Chondrocyte (in vitro differentiated cells): ENCODE measurements around the gene FAM227B. TPM values are rescaled to one million over a fixed set of nuclear protein-coding genes. Genes with fewer than 3 reads are reported as not detected.
"Not testable (repeated sequence)": the region's sequence is repeated elsewhere in the genome, so short reads cannot be mapped to it uniquely, and the experiment has no call there.

Source experiments
- DNase-seq: peaks from one replicate; pipeline ENCODE4 v3.0.0; 2021; ENCODE audit warnings: mixed read lengths, low spot score
- H3K27ac Mint-ChIP-seq: one replicate; pipeline ENCODE4 v1.8.0; 2021; ENCODE audit warnings: mild to moderate bottlenecking, moderate library complexity, mixed read lengths; ENCODE audit not compliant: unreplicated experiment
- H3K27me3 Mint-ChIP-seq: 2 replicates; pipeline ENCODE4 v1.8.0; 2021; ENCODE audit warnings: low read depth, mixed read lengths
- H3K36me3 Mint-ChIP-seq: 2 replicates; pipeline ENCODE4 v1.8.0; 2021; ENCODE audit warnings: low read depth, mixed read lengths
- H3K4me1 Mint-ChIP-seq: 2 replicates; pipeline ENCODE4 v1.8.0; 2021; ENCODE audit warnings: low read depth, mild to moderate bottlenecking, mixed read lengths
- H3K4me3 Mint-ChIP-seq: one replicate; pipeline ENCODE4 v1.8.0; 2021; ENCODE audit warnings: mild to moderate bottlenecking, moderate library complexity, mixed read lengths; ENCODE audit not compliant: unreplicated experiment
- H3K9me3 Mint-ChIP-seq: 2 replicates; pipeline ENCODE4 v1.8.0; 2021; ENCODE audit warnings: low read depth, mixed read lengths
- total RNA-seq: library from RNA; stranded (reverse); gene quantifications from 3 replicates; pipeline ENCODE4 v1.2.1, GENCODE V29; 2021
- TF ChIP-seq, protein P1 (sequence below): fragments of 200-600 bp; sonication (generic); IDR thresholded peaks from 2 replicates; pipeline ENCODE4 v1.5.0; 2021; ENCODE audit warnings: antibody characterized with exemption, mild to moderate bottlenecking, moderate library complexity

Gene FAM227B
- total RNA-seq, 1 donor from 2014 or later: 2.2 TPM

DNA sequence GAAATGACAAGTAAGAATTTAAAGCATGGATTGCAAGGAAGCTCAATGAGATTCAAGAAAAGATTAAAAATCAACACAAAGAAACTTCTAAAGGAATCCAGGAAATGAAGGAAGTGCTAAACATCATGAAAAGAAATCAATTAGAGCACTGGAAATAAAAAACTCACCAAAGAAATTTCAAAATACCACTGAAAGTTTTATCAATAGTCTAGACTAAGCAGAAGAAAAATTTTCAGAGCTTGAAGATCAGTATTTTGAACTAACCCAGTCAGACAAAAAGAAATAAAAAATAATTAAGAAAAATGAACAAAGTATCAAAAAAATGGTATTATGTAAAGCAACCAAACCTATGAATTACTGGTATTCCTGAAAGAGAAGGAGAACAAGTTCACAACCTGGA is 60.6 kb downstream of the FAM227B start:
- Mint-ChIP-seq H3K4me1 (no peaks in the 10 kb centered on the region), H3K9me3 (peaks cover 56% of the 10 kb centered on the region), H3K27ac (no peak overlapping the region), H3K27me3 (no peaks in the 10 kb centered on the region), H3K36me3 (peaks cover 9% of the 10 kb centered on the region), H3K4me3 (no peak overlapping the region)
- TF ChIP-seq, protein P1, sequence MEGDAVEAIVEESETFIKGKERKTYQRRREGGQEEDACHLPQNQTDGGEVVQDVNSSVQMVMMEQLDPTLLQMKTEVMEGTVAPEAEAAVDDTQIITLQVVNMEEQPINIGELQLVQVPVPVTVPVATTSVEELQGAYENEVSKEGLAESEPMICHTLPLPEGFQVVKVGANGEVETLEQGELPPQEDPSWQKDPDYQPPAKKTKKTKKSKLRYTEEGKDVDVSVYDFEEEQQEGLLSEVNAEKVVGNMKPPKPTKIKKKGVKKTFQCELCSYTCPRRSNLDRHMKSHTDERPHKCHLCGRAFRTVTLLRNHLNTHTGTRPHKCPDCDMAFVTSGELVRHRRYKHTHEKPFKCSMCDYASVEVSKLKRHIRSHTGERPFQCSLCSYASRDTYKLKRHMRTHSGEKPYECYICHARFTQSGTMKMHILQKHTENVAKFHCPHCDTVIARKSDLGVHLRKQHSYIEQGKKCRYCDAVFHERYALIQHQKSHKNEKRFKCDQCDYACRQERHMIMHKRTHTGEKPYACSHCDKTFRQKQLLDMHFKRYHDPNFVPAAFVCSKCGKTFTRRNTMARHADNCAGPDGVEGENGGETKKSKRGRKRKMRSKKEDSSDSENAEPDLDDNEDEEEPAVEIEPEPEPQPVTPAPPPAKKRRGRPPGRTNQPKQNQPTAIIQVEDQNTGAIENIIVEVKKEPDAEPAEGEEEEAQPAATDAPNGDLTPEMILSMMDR: no peak
- no peak for DNase-seq

DNA sequence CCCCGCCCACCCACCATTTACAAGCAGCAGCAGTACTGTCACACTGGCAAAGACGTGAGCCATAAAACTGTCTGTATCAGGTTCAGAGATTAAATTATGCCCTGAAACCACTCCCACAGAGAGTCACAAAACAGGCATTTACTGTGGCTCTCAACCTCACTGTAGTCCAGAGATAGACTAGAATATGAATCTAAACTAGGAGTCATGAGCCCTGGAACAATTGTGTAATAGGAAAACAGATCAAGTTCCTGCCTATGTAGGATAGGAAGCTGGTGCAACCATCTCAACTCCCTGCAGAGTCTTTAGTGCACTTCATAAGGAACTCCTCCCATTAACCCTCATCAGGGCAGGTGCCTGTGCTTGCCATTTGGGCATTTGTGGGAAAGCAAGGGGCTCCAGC is 61.7 kb downstream of the FAM227B start:
- H3K4me3 Mint-ChIP-seq: no peak overlapping the region
- no peaks in the 10 kb centered on the region for H3K27me3 Mint-ChIP-seq
- TF ChIP-seq, protein P1: no peak
- H3K9me3 Mint-ChIP-seq: peaks cover 58% of the 10 kb centered on the region
- no peak for DNase-seq
- peaks cover 12% of the 10 kb centered on the region for H3K36me3 Mint-ChIP-seq
- H3K27ac Mint-ChIP-seq: no peak overlapping the region
- H3K4me1 Mint-ChIP-seq: no peaks in the 10 kb centered on the region

DNA sequence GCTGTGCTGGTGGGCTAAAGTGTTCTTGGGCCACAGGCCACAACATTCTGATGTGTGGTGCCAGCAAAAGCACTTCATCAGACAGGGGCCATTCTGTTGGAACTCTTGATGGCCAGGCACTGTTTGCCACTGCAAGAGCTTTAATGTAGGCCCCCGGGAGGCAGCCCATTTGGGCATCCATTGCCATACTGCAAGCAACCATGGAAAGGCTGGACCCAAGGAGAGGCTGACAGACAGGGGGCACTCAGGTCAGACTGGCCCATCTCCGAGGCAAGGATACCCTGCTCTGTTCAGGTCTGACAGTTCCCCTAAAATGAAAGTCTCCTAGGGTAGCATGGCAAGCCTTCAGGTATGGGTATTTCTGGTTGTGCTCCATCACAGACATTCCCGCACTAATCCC is 64.2 kb downstream of the FAM227B start:
- peaks cover 6% of the 10 kb centered on the region for H3K36me3 Mint-ChIP-seq
- peaks cover 40% of the 10 kb centered on the region for H3K9me3 Mint-ChIP-seq
- no peaks in the 10 kb centered on the region for H3K4me1 Mint-ChIP-seq
- TF ChIP-seq, protein P1: no peak
- H3K27me3 Mint-ChIP-seq: no peaks in the 10 kb centered on the region
- H3K27ac Mint-ChIP-seq: no peak overlapping the region
- no peak overlapping the region for H3K4me3 Mint-ChIP-seq
- no peak for DNase-seq

DNA sequence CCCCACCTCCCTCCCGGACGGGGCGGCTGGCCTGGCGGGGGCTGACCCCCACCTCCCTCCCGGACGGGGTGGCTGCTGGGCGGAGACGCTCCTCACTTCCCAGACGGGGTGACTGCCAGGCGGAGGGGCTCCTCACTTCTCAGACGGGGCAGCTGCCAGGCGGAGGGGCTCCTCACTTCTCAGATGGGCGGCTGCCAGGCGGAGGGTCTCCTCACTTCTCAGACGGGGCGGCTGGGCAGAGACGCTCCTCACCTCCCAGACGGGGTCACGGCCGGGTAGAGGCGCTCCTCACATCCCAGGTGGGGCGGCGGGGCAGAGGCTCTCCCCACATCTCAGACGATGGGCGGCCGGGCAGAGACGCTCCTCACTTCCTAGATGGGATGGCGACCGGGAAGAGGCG is 70.3 kb downstream of the FAM227B start:
- H3K9me3 Mint-ChIP-seq: peaks cover 34% of the 10 kb centered on the region
- DNase-seq, H3K27me3 Mint-ChIP-seq, H3K4me1 Mint-ChIP-seq, H3K4me3 Mint-ChIP-seq, H3K27ac Mint-ChIP-seq, H3K36me3 Mint-ChIP-seq: not testable (repeated sequence)

DNA sequence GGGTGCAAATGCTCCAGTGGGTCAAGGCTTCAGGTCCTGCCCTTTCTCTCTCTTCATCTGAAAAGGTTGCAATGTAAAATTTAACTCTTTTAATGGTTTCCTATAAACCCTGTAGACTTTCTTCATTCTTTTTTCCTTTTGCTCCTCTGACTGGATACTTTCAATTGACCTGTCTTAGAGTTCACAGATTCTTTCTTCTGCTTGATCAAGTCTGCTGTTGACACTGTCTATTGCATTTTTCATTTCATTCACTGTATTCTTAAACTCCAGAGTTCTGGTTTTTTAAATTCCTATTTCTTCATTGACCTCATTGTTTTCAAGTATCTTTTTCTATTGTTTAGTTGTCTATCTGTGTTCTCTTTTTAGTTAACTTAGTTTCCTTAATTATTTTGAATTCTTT is 82.1 kb downstream of the FAM227B start:
- no peak for DNase-seq
- no peaks in the 10 kb centered on the region for H3K4me1 Mint-ChIP-seq
- peaks cover 6% of the 10 kb centered on the region for H3K36me3 Mint-ChIP-seq
- H3K27ac Mint-ChIP-seq: no peak overlapping the region
- peaks cover 21% of the 10 kb centered on the region for H3K9me3 Mint-ChIP-seq
- H3K27me3 Mint-ChIP-seq: peaks cover 4% of the 10 kb centered on the region
- TF ChIP-seq, protein P1: no peak
- no peak overlapping the region for H3K4me3 Mint-ChIP-seq

DNA sequence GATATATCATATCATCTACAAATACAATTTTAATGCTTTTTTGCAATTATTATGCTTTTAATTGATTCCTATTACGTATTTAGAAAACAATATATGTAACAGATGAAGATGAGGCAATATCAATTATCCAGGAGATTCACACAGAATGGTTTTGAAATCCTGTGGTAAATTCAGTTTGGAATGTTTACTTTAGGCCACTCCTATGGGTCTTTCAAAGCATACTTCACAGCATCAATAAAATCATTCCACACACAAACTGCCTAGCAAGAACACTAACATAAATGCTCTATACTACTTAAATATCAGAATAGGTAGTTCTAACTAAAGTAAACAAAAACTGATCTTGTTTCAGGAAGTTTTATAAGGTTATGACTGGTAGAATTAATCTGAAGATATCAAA is 90.5 kb downstream of the FAM227B start:
- Mint-ChIP-seq H3K27me3 (peaks cover 15% of the 10 kb centered on the region), H3K9me3 (peaks cover 17% of the 10 kb centered on the region), H3K36me3 (no peaks in the 10 kb centered on the region), H3K27ac (no peak overlapping the region), H3K4me3 (no peak overlapping the region), H3K4me1 (no peaks in the 10 kb centered on the region)
- no peak for DNase-seq
- TF ChIP-seq, protein P1: no peak
